Vagina (tissue), 2 donors: ENCODE results near the gene BMP8B. TPM values are rescaled to one million over a fixed set of nuclear protein-coding genes. Genes with fewer than 3 reads are reported as not detected.

Experiments
- DNase-seq, 2 donors: peaks; one replicate each; pipeline ENCODE4 v3.0.0-alpha.2; 2017; ENCODE audit errors: extremely low spot score in 2 of 2
- H3K27ac ChIP-seq: fragments of 200-600 bp; sonication (generic); one replicate; pipeline ENCODE4 v1.5.1; 2019
- H3K27me3 ChIP-seq: fragments of 200-600 bp; sonication (generic); one replicate; pipeline ENCODE4 v1.5.1; 2019
- H3K36me3 ChIP-seq, 2 donors: fragments of 200-600 bp; sonication (generic); one replicate each; pipeline ENCODE4 v1.5.1; 2017 to 2019
- H3K4me1 ChIP-seq: fragments of 200-600 bp; sonication (generic); one replicate; pipeline ENCODE4 v1.5.1; 2019
- H3K4me3 ChIP-seq, 2 donors: fragments of 200-600 bp; sonication (generic); 1 replicate in 1 of 2; 2 replicates in 1 of 2; pipeline ENCODE4 v1.5.1; 2016 to 2019
- H3K9me3 ChIP-seq: fragments of 200-600 bp; sonication (generic); one replicate; pipeline ENCODE4 v1.5.1; 2019
- CTCF ChIP-seq, 3 experiments: fragments of 450-650 bp in 2 of 3; fragments of 200-600 bp in 1 of 3; sonication (generic) in 1 of 3; IDR thresholded peaks; one replicate each; pipeline ENCODE4 v1.5.1; 2017 to 2019; ENCODE audit warnings: antibody characterized with exemption in 3 of 3, mild to moderate bottlenecking in 2 of 3, moderate library complexity in 2 of 3
- POLR2A ChIP-seq, 2 donors: fragments of 450-650 bp; IDR thresholded peaks; one replicate each; pipeline ENCODE4 v1.6.1; 2017; ENCODE audit warnings: antibody characterized with exemption in 2 of 2, mild to moderate bottlenecking in 2 of 2, moderate library complexity in 2 of 2
- POLR2AphosphoS5 ChIP-seq, 2 donors: sonication (generic); formaldehyde crosslinking; IDR thresholded peaks; one replicate each; pipeline ENCODE4 v1.9.0; 2017; ENCODE audit warnings: antibody characterized with exemption in 2 of 2, mild to moderate bottlenecking in 2 of 2, low read depth in 1 of 2; ENCODE audit not compliant: insufficient read depth in 1 of 2
- intact Hi-C: fragments of 100-400 bp; cut with DNase I; formaldehyde crosslinking; loops from one replicate; pipeline ENCODE4 v1.15.1; 2023
- total RNA-seq: library from RNA; depleted of rRNA; stranded (reverse); fragments of >200 nt; gene quantifications from one replicate; pipeline ENCODE4 v1.2.3, GENCODE V29; 2016

The BMP8B gene
- total RNA-seq, 1 donor from 2014 or later = 0.98 TPM

GRCh38 chr1:39721664-39722063, 67.0 kb downstream of the BMP8B start:
- H3K27me3 ChIP-seq = no peaks in the 10 kb centered on the region
- TF ChIP-seq CTCF (IDR thresholded peaks at IDR 0.05) (no peak), POLR2A (IDR thresholded peaks at IDR 0.05) (no peak)
- no peaks in the 10 kb centered on the region for H3K9me3 ChIP-seq
- no peaks in the 10 kb centered on the region for H3K4me1 ChIP-seq
- H3K36me3 ChIP-seq = no peaks in the 10 kb centered on the region
- H3K27ac ChIP-seq = no peak overlapping the region
- no peak overlapping the region for H3K4me3 ChIP-seq
- intact Hi-C loops = no loop called here
- DNase-seq = no peak

GRCh38 chr1:39720094-39720999, 68.3 kb downstream of the BMP8B start:
- no peak overlapping the region for H3K4me3 ChIP-seq
- H3K9me3 ChIP-seq = no peaks in the 10 kb centered on the region
- H3K36me3 ChIP-seq = no peaks in the 10 kb centered on the region
- peak in 1 of 2 donors; percentile 40 for DNase-seq
- TF ChIP-seq CTCF (IDR thresholded peaks at IDR 0.05) (peak in 2 of 3 experiments; percentile 56 to 78), POLR2A (IDR thresholded peaks at IDR 0.05) (no peak)
- intact Hi-C loops = no loop called here
- H3K27me3 ChIP-seq = no peaks in the 10 kb centered on the region
- no peaks in the 10 kb centered on the region for H3K4me1 ChIP-seq
- no peak overlapping the region for H3K27ac ChIP-seq

- Histone ChIP-seq H3K9me3 (no peaks in the 10 kb centered on the region), H3K27me3 (no peaks in the 10 kb centered on the region), H3K4me3 (no peak overlapping the region), H3K36me3 (no peaks in the 10 kb centered on the region), H3K27ac (no peak overlapping the region), H3K4me1 (no peaks in the 10 kb centered on the region)
- intact Hi-C loops = loop anchor here (5.0 kb wide), 1 partner anchor 111 kb away; no protein-coding TSS in a partner anchor
- peak in 1 of 2 donors; percentile 47 for DNase-seq
- no peak for TF ChIP-seq CTCF (IDR thresholded peaks at IDR 0.05)
- no peak for TF ChIP-seq POLR2A (IDR thresholded peaks at IDR 0.05)
- no peak for TF ChIP-seq POLR2AphosphoS5 (IDR thresholded peaks at IDR 0.05; ENCODE audit: insufficient read depth in 1 of 2, low read depth in 1 of 2)
Observed at GRCh38 chr1:39717809-39718208, 70.9 kb downstream of the BMP8B start.

GRCh38 chr1:39713557-39713956, 75.1 kb downstream of the BMP8B start:
- TF ChIP-seq CTCF (IDR thresholded peaks at IDR 0.05) = no peak
- TF ChIP-seq POLR2A (IDR thresholded peaks at IDR 0.05) = no peak
- no peak for TF ChIP-seq POLR2AphosphoS5 (IDR thresholded peaks at IDR 0.05; ENCODE audit: insufficient read depth in 1 of 2, low read depth in 1 of 2)
- intact Hi-C loops = no loop called here
- Histone ChIP-seq H3K36me3 (no peaks in the 10 kb centered on the region), H3K9me3 (no peaks in the 10 kb centered on the region), H3K4me1 (no peaks in the 10 kb centered on the region), H3K27ac (no peak overlapping the region), H3K4me3 (no peak overlapping the region), H3K27me3 (no peaks in the 10 kb centered on the region)
- peak in 1 of 2 donors; percentile 37 for DNase-seq

- Histone ChIP-seq H3K9me3 (no peaks in the 10 kb centered on the region), H3K36me3 (no peaks in the 10 kb centered on the region), H3K27ac (no peak overlapping the region), H3K4me3 (no peak overlapping the region), H3K4me1 (no peaks in the 10 kb centered on the region), H3K27me3 (no peaks in the 10 kb centered on the region)
- intact Hi-C loops = no loop called here
- no peak for TF ChIP-seq POLR2AphosphoS5 (IDR thresholded peaks at IDR 0.05; ENCODE audit: insufficient read depth in 1 of 2, low read depth in 1 of 2)
- TF ChIP-seq POLR2A (IDR thresholded peaks at IDR 0.05) = no peak
- DNase-seq = peak in 1 of 2 donors; percentile 13
Observed at GRCh38 chr1:39711966-39712340, 76.7 kb downstream of the BMP8B start.
